Measurements from ENCODE around the gene MYO5B. TPM values are rescaled to one million over a fixed set of nuclear protein-coding genes. Genes with fewer than 3 reads are reported as not detected.

The MYO5B gene
- total RNA-seq, 1 donor from 2014 or later, result 0.07 TPM

GRCh38 chr18:50177294-50177992, 17.5 kb downstream of the MYO5B start:
- intact Hi-C loops (cut with micrococcal nuclease), result no loop called here
- DNase-seq, result no peak
- Mint-ChIP-seq H3K27ac (no peak overlapping the region), H3K27me3 (peaks cover 32% of the 10 kb centered on the region), H3K36me3 (ENCODE audit: low read depth) (no peaks in the 10 kb centered on the region), H3K9me3 (no peaks in the 10 kb centered on the region), H3K4me1 (no peaks in the 10 kb centered on the region), H3K4me3 (no peak overlapping the region)

GRCh38 chr18:50172367-50172766, 22.6 kb downstream of the MYO5B start:
- Mint-ChIP-seq H3K27me3 (peaks cover 19% of the 10 kb centered on the region), H3K4me3 (no peak overlapping the region), H3K9me3 (no peaks in the 10 kb centered on the region), H3K4me1 (no peaks in the 10 kb centered on the region), H3K36me3 (ENCODE audit: low read depth) (no peaks in the 10 kb centered on the region), H3K27ac (no peak overlapping the region)
- no peak for DNase-seq
- intact Hi-C loops (cut with micrococcal nuclease), result no loop called here

GRCh38 chr18:50171406-50171805, 23.5 kb downstream of the MYO5B start:
- no peak for DNase-seq
- intact Hi-C loops (cut with micrococcal nuclease), result no loop called here
- H3K4me1 Mint-ChIP-seq, result no peaks in the 10 kb centered on the region
- no peaks in the 10 kb centered on the region for H3K9me3 Mint-ChIP-seq
- H3K36me3 Mint-ChIP-seq (ENCODE audit: low read depth), result no peaks in the 10 kb centered on the region
- H3K27ac Mint-ChIP-seq, result no peak overlapping the region
- H3K4me3 Mint-ChIP-seq, result no peak overlapping the region
- peaks cover 14% of the 10 kb centered on the region for H3K27me3 Mint-ChIP-seq

- Mint-ChIP-seq H3K36me3 (ENCODE audit: low read depth) (no peaks in the 10 kb centered on the region), H3K9me3 (no peaks in the 10 kb centered on the region), H3K4me1 (no peaks in the 10 kb centered on the region), H3K27ac (no peak overlapping the region), H3K4me3 (no peak overlapping the region), H3K27me3 (peaks cover 15% of the 10 kb centered on the region)
- no peak for DNase-seq
- intact Hi-C loops (cut with micrococcal nuclease), result no loop called here
These were observed 24.9 kb downstream of the MYO5B start for GRCh38 chr18:50170004-50170403.

GRCh38 chr18:50169149-50169548, 25.8 kb downstream of the MYO5B start:
- no peaks in the 10 kb centered on the region for H3K36me3 Mint-ChIP-seq (ENCODE audit: low read depth)
- no peak for DNase-seq
- peaks cover 19% of the 10 kb centered on the region for H3K27me3 Mint-ChIP-seq
- intact Hi-C loops (cut with micrococcal nuclease), result no loop called here
- H3K4me1 Mint-ChIP-seq, result no peaks in the 10 kb centered on the region
- H3K4me3 Mint-ChIP-seq, result no peak overlapping the region
- no peaks in the 10 kb centered on the region for H3K9me3 Mint-ChIP-seq
- no peak overlapping the region for H3K27ac Mint-ChIP-seq

GRCh38 chr18:50167966-50168365, 27.0 kb downstream of the MYO5B start:
- no peaks in the 10 kb centered on the region for H3K9me3 Mint-ChIP-seq
- no peak overlapping the region for H3K4me3 Mint-ChIP-seq
- intact Hi-C loops (cut with micrococcal nuclease), result no loop called here
- H3K4me1 Mint-ChIP-seq, result no peaks in the 10 kb centered on the region
- no peak overlapping the region for H3K27ac Mint-ChIP-seq
- no peaks in the 10 kb centered on the region for H3K36me3 Mint-ChIP-seq (ENCODE audit: low read depth)
- DNase-seq, result no peak
- peaks cover 24% of the 10 kb centered on the region for H3K27me3 Mint-ChIP-seq

GRCh38 chr18:50166901-50167300, 28.0 kb downstream of the MYO5B start:
- Mint-ChIP-seq H3K9me3 (no peaks in the 10 kb centered on the region), H3K4me1 (no peaks in the 10 kb centered on the region), H3K27me3 (peaks cover 26% of the 10 kb centered on the region), H3K4me3 (no peak overlapping the region), H3K27ac (no peak overlapping the region), H3K36me3 (ENCODE audit: low read depth) (no peaks in the 10 kb centered on the region)
- intact Hi-C loops (cut with micrococcal nuclease), result no loop called here
- DNase-seq, result no peak

GRCh38 chr18:50163505-50163904, 31.4 kb downstream of the MYO5B start:
- H3K27ac Mint-ChIP-seq, result no peak overlapping the region
- no peaks in the 10 kb centered on the region for H3K4me1 Mint-ChIP-seq
- H3K9me3 Mint-ChIP-seq, result no peaks in the 10 kb centered on the region
- H3K27me3 Mint-ChIP-seq, result peaks cover 30% of the 10 kb centered on the region
- intact Hi-C loops (cut with micrococcal nuclease), result no loop called here
- H3K36me3 Mint-ChIP-seq (ENCODE audit: low read depth), result no peaks in the 10 kb centered on the region
- DNase-seq, result no peak
- H3K4me3 Mint-ChIP-seq, result no peak overlapping the region

- Mint-ChIP-seq H3K36me3 (ENCODE audit: low read depth) (no peaks in the 10 kb centered on the region), H3K4me1 (no peaks in the 10 kb centered on the region), H3K4me3 (no peak overlapping the region), H3K27me3 (peaks cover 28% of the 10 kb centered on the region), H3K9me3 (no peaks in the 10 kb centered on the region), H3K27ac (no peak overlapping the region)
- intact Hi-C loops (cut with micrococcal nuclease), result no loop called here
- DNase-seq, result no peak
These were observed 32.3 kb downstream of the MYO5B start for GRCh38 chr18:50162486-50163304.

GRCh38 chr18:50161597-50162205, 33.2 kb downstream of the MYO5B start:
- DNase-seq, result no peak
- intact Hi-C loops (cut with micrococcal nuclease), result no loop called here
- no peaks in the 10 kb centered on the region for H3K9me3 Mint-ChIP-seq
- H3K4me1 Mint-ChIP-seq, result no peaks in the 10 kb centered on the region
- peaks cover 29% of the 10 kb centered on the region for H3K27me3 Mint-ChIP-seq
- H3K4me3 Mint-ChIP-seq, result no peak overlapping the region
- no peaks in the 10 kb centered on the region for H3K36me3 Mint-ChIP-seq (ENCODE audit: low read depth)
- no peak overlapping the region for H3K27ac Mint-ChIP-seq

- Mint-ChIP-seq H3K27me3 (peaks cover 17% of the 10 kb centered on the region), H3K27ac (no peak overlapping the region), H3K36me3 (ENCODE audit: low read depth) (no peaks in the 10 kb centered on the region), H3K4me3 (no peak overlapping the region), H3K9me3 (no peaks in the 10 kb centered on the region), H3K4me1 (no peaks in the 10 kb centered on the region)
- no peak for DNase-seq
- intact Hi-C loops (cut with micrococcal nuclease), result no loop called here
These were observed 35.3 kb downstream of the MYO5B start for GRCh38 chr18:50159654-50160046.

GRCh38 chr18:50158866-50159653, 35.9 kb downstream of the MYO5B start:
- H3K27me3 Mint-ChIP-seq, result peaks cover 14% of the 10 kb centered on the region
- H3K36me3 Mint-ChIP-seq (ENCODE audit: low read depth), result no peaks in the 10 kb centered on the region
- H3K4me1 Mint-ChIP-seq, result no peaks in the 10 kb centered on the region
- H3K4me3 Mint-ChIP-seq, result no peak overlapping the region
- no peak for DNase-seq
- intact Hi-C loops (cut with micrococcal nuclease), result no loop called here
- H3K9me3 Mint-ChIP-seq, result no peaks in the 10 kb centered on the region
- no peak overlapping the region for H3K27ac Mint-ChIP-seq

- Mint-ChIP-seq H3K36me3 (ENCODE audit: low read depth) (no peaks in the 10 kb centered on the region), H3K27ac (no peak overlapping the region)
- intact Hi-C loops (cut with micrococcal nuclease), result no loop called here
These were observed 39.5 kb downstream of the MYO5B start for GRCh38 chr18:50155406-50155805.

GRCh38 chr18:50154420-50154819, 40.5 kb downstream of the MYO5B start:
- H3K27ac Mint-ChIP-seq, result no peak overlapping the region
- no peaks in the 10 kb centered on the region for H3K4me1 Mint-ChIP-seq
- H3K9me3 Mint-ChIP-seq, result no peaks in the 10 kb centered on the region
- no peak for DNase-seq
- peaks cover 8% of the 10 kb centered on the region for H3K27me3 Mint-ChIP-seq
- H3K4me3 Mint-ChIP-seq, result no peak overlapping the region
- no peaks in the 10 kb centered on the region for H3K36me3 Mint-ChIP-seq (ENCODE audit: low read depth)
- intact Hi-C loops (cut with micrococcal nuclease), result no loop called here

More at GRCh38 chr18:50155406-50155805, 39.5 kb downstream of the MYO5B start:
- no peak for DNase-seq
- Mint-ChIP-seq H3K9me3 (no peaks in the 10 kb centered on the region), H3K4me1 (no peaks in the 10 kb centered on the region), H3K4me3 (no peak overlapping the region), H3K27me3 (peaks cover 8% of the 10 kb centered on the region)
